HUES6 (cell line): ENCODE results near the gene SPI1.
"Not testable (repeated sequence)": the region's sequence is repeated elsewhere in the genome, so short reads cannot be mapped to it uniquely, and the experiment has no call there.

Source experiments
- H3K27ac ChIP-seq: 2 replicates; pipeline ENCODE4 v1.7.0; 2013; ENCODE audit warnings: low read depth, mild to moderate bottlenecking, low read length, inconsistent platforms
- H3K27me3 ChIP-seq: 2 replicates; pipeline ENCODE4 v1.6.1; 2013; ENCODE audit warnings: low read length; ENCODE audit not compliant: control insufficient read depth, insufficient read depth
- H3K36me3 ChIP-seq: 2 replicates; pipeline ENCODE4 v1.6.1; 2013; ENCODE audit warnings: low read length; ENCODE audit not compliant: control insufficient read depth, insufficient read depth
- H3K4me1 ChIP-seq: 2 replicates; pipeline ENCODE4 v1.6.1; 2013; ENCODE audit warnings: low read length; ENCODE audit not compliant: control insufficient read depth, insufficient read depth
- H3K4me3 ChIP-seq: 2 replicates; pipeline ENCODE4 v1.5.1; 2013; ENCODE audit warnings: low read depth, low read length
- H3K9ac ChIP-seq: one replicate; pipeline ENCODE4 v1.6.1; 2013; ENCODE audit warnings: mild to moderate bottlenecking, low read length
- H3K9me3 ChIP-seq: 2 replicates; pipeline ENCODE4 v1.6.1; 2013; ENCODE audit warnings: low read depth, low read length; ENCODE audit not compliant: control insufficient read depth, insufficient read depth

Gene SPI1

GRCh38 chr11:47325271-47326041 lies 52.9 kb downstream of the SPI1 start:
- no peaks in the 10 kb centered on the region for H3K27me3 ChIP-seq
- H3K27ac ChIP-seq = no peak overlapping the region
- no peaks in the 10 kb centered on the region for H3K9me3 ChIP-seq
- H3K4me1 ChIP-seq = no peaks in the 10 kb centered on the region
- peaks cover 53% of the 10 kb centered on the region for H3K36me3 ChIP-seq
- no peak overlapping the region for H3K4me3 ChIP-seq
- H3K9ac ChIP-seq = no peak overlapping the region

GRCh38 chr11:47324520-47324919 lies 53.8 kb downstream of the SPI1 start:
- peaks cover 44% of the 10 kb centered on the region for H3K36me3 ChIP-seq
- no peak overlapping the region for H3K4me3 ChIP-seq
- no peak overlapping the region for H3K27ac ChIP-seq
- H3K9me3 ChIP-seq = no peaks in the 10 kb centered on the region
- H3K27me3 ChIP-seq = no peaks in the 10 kb centered on the region
- no peak overlapping the region for H3K9ac ChIP-seq
- no peaks in the 10 kb centered on the region for H3K4me1 ChIP-seq

GRCh38 chr11:47318166-47318565 lies 60.2 kb downstream of the SPI1 start:
- Histone ChIP-seq H3K4me3 (no peak overlapping the region), H3K9ac (no peak overlapping the region), H3K9me3 (no peaks in the 10 kb centered on the region), H3K36me3 (peaks cover 25% of the 10 kb centered on the region), H3K27me3 (no peaks in the 10 kb centered on the region), H3K27ac (no peak overlapping the region), H3K4me1 (no peaks in the 10 kb centered on the region)

- no peaks in the 10 kb centered on the region for H3K27me3 ChIP-seq
- no peak overlapping the region for H3K4me3 ChIP-seq
- no peak overlapping the region for H3K27ac ChIP-seq
- H3K4me1 ChIP-seq = no peaks in the 10 kb centered on the region
- no peak overlapping the region for H3K9ac ChIP-seq
- H3K36me3 ChIP-seq = peaks cover 31% of the 10 kb centered on the region
- no peaks in the 10 kb centered on the region for H3K9me3 ChIP-seq
These were observed 61.1 kb downstream of the SPI1 start for GRCh38 chr11:47317064-47317828.

GRCh38 chr11:47316501-47316900 lies 61.8 kb downstream of the SPI1 start:
- H3K4me1 ChIP-seq, H3K27me3 ChIP-seq, H3K27ac ChIP-seq, H3K9me3 ChIP-seq, H3K4me3 ChIP-seq, H3K9ac ChIP-seq: not testable (repeated sequence)
- H3K36me3 ChIP-seq = peaks cover 31% of the 10 kb centered on the region

GRCh38 chr11:47314992-47315391 lies 63.4 kb downstream of the SPI1 start:
- H3K4me3 ChIP-seq = no peak overlapping the region
- no peaks in the 10 kb centered on the region for H3K27me3 ChIP-seq
- H3K27ac ChIP-seq = no peak overlapping the region
- H3K9ac ChIP-seq = no peak overlapping the region
- H3K9me3 ChIP-seq = no peaks in the 10 kb centered on the region
- H3K4me1 ChIP-seq = no peaks in the 10 kb centered on the region
- H3K36me3 ChIP-seq = peaks cover 35% of the 10 kb centered on the region

GRCh38 chr11:47308050-47308823 lies 70.1 kb downstream of the SPI1 start:
- Histone ChIP-seq H3K27me3 (no peaks in the 10 kb centered on the region), H3K9me3 (no peaks in the 10 kb centered on the region), H3K4me1 (no peaks in the 10 kb centered on the region), H3K4me3 (no peak overlapping the region), H3K36me3 (peaks cover 62% of the 10 kb centered on the region), H3K9ac (no peak overlapping the region), H3K27ac (no peak overlapping the region)

GRCh38 chr11:47306484-47306844 lies 71.9 kb downstream of the SPI1 start:
- no peaks in the 10 kb centered on the region for H3K9me3 ChIP-seq
- no peaks in the 10 kb centered on the region for H3K27me3 ChIP-seq
- H3K27ac ChIP-seq = no peak overlapping the region
- no peak overlapping the region for H3K4me3 ChIP-seq
- H3K9ac ChIP-seq = no peak overlapping the region
- H3K4me1 ChIP-seq = no peaks in the 10 kb centered on the region
- H3K36me3 ChIP-seq = peaks cover 56% of the 10 kb centered on the region

GRCh38 chr11:47305734-47306483 lies 72.4 kb downstream of the SPI1 start:
- H3K9me3 ChIP-seq = no peaks in the 10 kb centered on the region
- H3K4me3 ChIP-seq = no peak overlapping the region
- no peaks in the 10 kb centered on the region for H3K27me3 ChIP-seq
- no peaks in the 10 kb centered on the region for H3K4me1 ChIP-seq
- peaks cover 50% of the 10 kb centered on the region for H3K36me3 ChIP-seq
- no peak overlapping the region for H3K9ac ChIP-seq
- no peak overlapping the region for H3K27ac ChIP-seq
